ENCODE data around the gene MED19.
"Not testable (repeated sequence)": the region's sequence is repeated elsewhere in the genome, so short reads cannot be mapped to it uniquely, and the experiment has no call there.

Gene MED19, protein sequence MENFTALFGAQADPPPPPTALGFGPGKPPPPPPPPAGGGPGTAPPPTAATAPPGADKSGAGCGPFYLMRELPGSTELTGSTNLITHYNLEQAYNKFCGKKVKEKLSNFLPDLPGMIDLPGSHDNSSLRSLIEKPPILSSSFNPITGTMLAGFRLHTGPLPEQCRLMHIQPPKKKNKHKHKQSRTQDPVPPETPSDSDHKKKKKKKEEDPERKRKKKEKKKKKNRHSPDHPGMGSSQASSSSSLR

GRCh38 chr11:57711414-57712255 lies at the start of gene MED19:
Gene MED19, minus strand, starts transcription at chr11:57712215. Its CDS starts 36 bp downstream, at chr11:57712179.
- peak; percentile 20 for DNase-seq

- no peak for DNase-seq
These were observed 46.2 kb upstream of the MED19 start for GRCh38 chr11:57758174-57758573.

- no peak for DNase-seq
These were observed 40.9 kb upstream of the MED19 start for GRCh38 chr11:57752954-57753353.

DNA sequence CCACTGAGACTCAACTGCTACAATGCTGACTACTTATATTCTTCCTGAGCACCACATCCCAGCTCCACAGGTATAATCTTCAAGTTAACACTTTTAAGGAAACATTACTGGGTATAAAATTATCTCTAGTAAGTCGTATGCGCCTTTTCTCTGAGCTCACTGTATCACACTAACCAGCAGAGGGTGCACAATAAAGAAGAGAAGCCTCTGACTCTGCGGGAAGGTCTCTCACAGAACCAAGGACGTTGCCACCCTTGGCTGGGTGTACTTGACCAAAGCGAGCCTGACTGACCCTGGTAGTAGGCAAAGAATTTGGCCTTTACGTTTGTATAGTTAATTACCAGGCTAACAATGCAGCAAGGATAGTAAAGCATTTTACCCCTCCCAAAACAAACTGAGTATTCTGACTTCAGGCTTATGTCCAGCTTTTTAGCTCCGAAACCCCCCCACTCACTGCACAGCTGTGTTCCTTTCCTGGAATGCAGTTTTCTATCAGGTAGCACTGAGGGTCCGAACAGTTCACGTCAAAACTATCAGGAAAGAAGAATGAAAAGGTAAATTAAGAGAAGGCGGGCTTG lies 39.8 kb upstream of the MED19 start, which contains the start of gene BTBD18:
Gene BTBD18, minus strand, starts transcription at position 144 of the 578 bp plus-strand sequence. CDS start 631 bp downstream, outside the sequence.
- DNase-seq, result peak; percentile 4

GRCh38 chr11:57751176-57751575 lies 39.2 kb upstream of the MED19 start:
- no peak for DNase-seq

- DNase-seq, result no peak
These were observed 34.9 kb upstream of the MED19 start for GRCh38 chr11:57746920-57747319.

GRCh38 chr11:57745206-57745605 lies 33.2 kb upstream of the MED19 start:
- DNase-seq, result no peak

DNA sequence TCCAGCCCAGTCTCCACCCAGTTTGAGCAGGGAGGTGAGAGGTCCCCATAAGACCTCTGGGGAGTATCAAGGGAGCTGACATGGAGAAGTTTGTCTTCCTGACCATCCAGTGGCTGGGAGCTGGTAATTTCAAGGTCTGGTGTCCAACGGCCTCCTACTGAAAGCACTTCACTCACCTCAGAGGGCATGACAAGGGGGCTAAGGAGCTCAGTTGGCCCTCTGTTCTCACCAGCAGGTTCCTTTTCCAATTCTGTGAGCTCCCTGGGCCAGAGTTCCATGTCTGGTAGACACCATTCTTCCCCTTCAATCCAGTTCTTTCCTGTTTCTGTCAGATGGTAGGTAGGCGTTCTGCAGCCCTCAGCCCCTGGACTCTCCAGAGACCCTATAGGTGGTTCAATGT lies 32.3 kb upstream of the MED19 start:
- no peak for DNase-seq

GRCh38 chr11:57742087-57742452 lies 30.1 kb upstream of the MED19 start:
- DNase-seq, result no peak

DNA sequence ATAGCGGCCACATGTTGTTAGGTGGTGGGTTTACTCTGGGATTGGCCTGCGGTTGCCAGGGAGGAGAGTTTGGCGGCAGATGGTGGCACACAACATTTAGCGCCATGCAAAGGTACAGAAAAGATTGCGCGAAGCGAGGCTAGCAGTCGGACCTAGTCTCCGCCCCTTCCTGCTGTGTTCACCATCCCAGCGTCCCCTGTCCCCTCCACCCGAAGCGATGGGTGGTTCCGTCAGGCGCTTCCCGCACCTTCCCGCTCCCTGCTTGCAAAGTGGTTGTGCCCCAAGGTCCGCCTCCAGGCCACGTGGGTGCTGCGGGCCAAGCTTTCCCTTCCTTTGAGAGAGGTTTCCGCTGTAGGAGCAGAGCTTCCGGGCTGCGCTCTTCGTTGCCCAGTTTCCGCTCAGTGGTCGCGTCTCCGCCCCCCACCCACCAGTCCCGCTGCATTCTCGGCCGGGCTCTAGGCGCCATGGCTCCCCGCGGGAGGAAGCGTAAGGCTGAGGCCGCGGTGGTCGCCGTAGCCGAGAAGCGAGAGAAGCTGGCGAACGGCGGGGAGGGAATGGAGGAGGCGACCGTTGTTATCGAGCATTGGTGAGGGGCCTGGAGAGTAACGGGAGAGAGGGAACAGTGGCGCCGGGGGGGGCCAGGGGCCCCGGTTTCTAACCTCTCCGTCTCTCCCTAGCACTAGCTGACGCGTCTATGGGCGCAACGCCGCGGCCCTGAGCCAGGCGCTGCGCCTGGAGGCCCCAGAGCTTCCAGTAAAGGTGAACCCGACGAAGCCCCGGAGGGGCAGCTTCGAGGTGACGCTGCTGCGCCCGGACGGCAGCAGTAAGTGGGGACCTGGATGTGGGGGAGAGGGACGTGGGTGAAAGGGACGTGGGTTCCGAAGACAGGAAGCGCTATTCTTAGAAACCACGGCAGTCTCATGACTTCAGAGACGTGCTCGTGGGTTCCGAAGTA lies 29.4 kb upstream of the MED19 start, which contains the start of gene SELENOH:
Gene SELENOH, plus strand, starts transcription at position 360 of the 955 bp plus-strand sequence. Its CDS starts 105 bp downstream, at position 465.
- DNase-seq, result peak; percentile 95

GRCh38 chr11:57735619-57736298 lies 23.7 kb upstream of the MED19 start:
- no peak for DNase-seq

GRCh38 chr11:57732661-57733060 lies 20.6 kb upstream of the MED19 start:
- DNase-seq, result no peak

DNA sequence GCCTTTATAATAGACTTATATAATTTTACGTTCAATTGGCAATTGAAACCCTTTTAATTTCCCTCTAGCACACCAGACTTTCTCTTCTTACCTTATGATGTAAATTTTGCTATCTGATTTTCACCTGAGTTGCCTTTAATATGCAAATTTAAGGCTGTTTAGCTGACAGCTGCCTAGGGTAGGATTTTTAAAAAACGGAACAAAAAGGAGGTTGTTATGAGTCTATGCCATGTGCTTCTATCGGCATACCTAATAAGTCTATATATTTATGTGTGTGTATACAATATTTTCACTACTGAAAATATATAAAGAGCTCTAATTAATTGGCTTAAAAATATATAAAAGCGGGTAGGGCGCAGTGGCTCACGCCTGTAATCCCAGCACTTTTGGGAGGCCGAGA lies 17.5 kb upstream of the MED19 start:
- no peak for DNase-seq

- DNase-seq, result no peak
These were observed 16.8 kb upstream of the MED19 start for GRCh38 chr11:57728829-57729228.

GRCh38 chr11:57727185-57727584 lies 15.2 kb upstream of the MED19 start:
- no peak for DNase-seq

- not testable (repeated sequence) for DNase-seq
These were observed 4.7 kb upstream of the MED19 start for GRCh38 chr11:57716726-57717125.

DNA sequence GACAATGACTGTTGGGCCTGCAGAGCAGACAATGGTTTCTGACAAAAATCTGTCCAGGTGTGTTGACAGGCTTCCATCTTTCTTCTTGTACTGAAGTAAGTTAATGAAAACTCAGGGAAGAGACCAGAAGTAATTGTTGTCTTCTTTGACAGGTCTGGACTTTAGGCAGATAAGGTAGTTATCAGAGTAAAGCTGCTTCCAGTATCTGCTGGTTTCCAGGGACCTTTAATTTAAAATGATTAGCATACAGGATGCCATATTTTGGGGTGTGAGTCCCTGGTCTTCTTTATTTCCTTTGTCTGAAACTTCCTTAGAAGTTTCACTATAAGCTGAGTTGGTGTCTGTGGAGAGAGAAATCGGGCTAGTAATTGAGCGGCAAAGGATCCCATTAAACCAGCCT lies 1.8 kb upstream of the MED19 start:
- no peak for DNase-seq

- DNase-seq, result peak; percentile 99
These were observed 488 bp upstream of the MED19 start, which contains the start of gene TMX2 for GRCh38 chr11:57712256-57713150. Gene TMX2, plus strand, starts transcription at chr11:57712593. Its CDS starts 26 bp downstream, at chr11:57712619.

DNA sequence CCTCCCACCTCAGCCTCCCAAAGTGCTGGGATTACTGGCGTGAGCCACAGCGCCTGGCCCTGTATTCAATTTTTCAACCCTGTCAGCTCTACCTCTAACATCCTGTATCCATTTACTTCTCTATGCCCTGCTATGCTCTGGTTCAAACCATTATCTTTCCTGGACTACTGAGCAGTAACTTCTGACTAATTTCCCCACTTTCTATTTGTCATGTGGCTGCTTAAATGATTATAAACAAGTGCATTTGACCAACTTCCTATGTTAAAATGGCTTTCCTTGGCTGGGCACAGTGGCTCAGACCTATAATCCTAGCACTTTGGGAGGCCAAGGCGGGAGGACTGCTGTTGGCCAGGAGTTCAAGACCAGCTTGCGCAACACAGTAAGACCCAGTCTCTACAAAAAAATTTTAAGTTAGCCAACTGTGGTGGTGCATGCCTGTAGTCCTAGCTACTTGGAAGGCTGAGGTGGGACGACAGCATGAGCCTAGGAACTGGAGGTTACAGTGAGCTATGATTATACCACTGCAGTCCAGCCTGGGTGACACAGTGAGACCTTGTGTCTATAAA lies 2.1 kb downstream of the MED19 start:
- no peak for DNase-seq

GRCh38 chr11:57705432-57705831 lies 6.6 kb downstream of the MED19 start:
- not testable (repeated sequence) for DNase-seq
